Measurements from ENCODE around the gene CAPZB. TPM values are rescaled to one million over a fixed set of nuclear protein-coding genes. Genes with fewer than 3 reads are reported as not detected.

Gene CAPZB
- total RNA-seq, 1 experiment from 2014 or later: 491 TPM

DNA sequence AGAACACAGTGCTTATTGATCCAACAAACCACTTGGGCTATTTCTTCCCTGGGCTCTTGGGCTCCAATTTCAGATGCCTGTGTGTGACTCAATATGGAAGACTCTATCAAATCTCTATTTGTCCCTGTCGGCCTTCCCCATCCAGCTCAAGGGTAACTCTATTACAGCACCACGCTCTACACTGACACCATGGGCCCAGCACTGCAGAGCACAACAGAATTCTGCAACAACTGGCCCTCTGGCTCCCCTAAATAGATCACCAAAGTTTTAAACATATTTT lies 51.7 kb downstream of the CAPZB start:
- in situ Hi-C loops (cut with HindIII; ENCODE audit: low pct_unique_long_range_greater_than_20kb, low sequenced_read_pairs): no loop called here
- H3K9me3 ChIP-seq (ENCODE audit: control insufficient read depth, insufficient read depth, low read depth, low read length): no peaks in the 10 kb centered on the region
- 0 out of 2 replicates have a peak, but pooled peaks cover 9% of the 10 kb centered on the region for H3K36me3 ChIP-seq (ENCODE audit: control insufficient read depth, insufficient read depth, low read length)
- DNase-seq (ENCODE audit: low read depth, low spot score) (no peak), ATAC-seq (no peak)
- ChIA-PET POLR2A (interaction anchor here (0.6 to 0.8 kb wide), 2 partner anchors 9 to 27 kb away, joined by 3 to 13 read pairs; no protein-coding TSS in a partner anchor), CTCF (interaction anchor here (0.6 kb wide), 1 partner anchor 172 kb away, joined by 3 read pairs; no protein-coding TSS in a partner anchor)
- H3K4me3 ChIP-seq (ENCODE audit: low read depth in 2 of 2, low read length in 2 of 2): no peak overlapping the region
- peaks cover 86% of the 10 kb centered on the region for H3K4me1 ChIP-seq (ENCODE audit: control insufficient read depth, insufficient read depth, low read length)
- TF ChIP-seq, protein P1, sequence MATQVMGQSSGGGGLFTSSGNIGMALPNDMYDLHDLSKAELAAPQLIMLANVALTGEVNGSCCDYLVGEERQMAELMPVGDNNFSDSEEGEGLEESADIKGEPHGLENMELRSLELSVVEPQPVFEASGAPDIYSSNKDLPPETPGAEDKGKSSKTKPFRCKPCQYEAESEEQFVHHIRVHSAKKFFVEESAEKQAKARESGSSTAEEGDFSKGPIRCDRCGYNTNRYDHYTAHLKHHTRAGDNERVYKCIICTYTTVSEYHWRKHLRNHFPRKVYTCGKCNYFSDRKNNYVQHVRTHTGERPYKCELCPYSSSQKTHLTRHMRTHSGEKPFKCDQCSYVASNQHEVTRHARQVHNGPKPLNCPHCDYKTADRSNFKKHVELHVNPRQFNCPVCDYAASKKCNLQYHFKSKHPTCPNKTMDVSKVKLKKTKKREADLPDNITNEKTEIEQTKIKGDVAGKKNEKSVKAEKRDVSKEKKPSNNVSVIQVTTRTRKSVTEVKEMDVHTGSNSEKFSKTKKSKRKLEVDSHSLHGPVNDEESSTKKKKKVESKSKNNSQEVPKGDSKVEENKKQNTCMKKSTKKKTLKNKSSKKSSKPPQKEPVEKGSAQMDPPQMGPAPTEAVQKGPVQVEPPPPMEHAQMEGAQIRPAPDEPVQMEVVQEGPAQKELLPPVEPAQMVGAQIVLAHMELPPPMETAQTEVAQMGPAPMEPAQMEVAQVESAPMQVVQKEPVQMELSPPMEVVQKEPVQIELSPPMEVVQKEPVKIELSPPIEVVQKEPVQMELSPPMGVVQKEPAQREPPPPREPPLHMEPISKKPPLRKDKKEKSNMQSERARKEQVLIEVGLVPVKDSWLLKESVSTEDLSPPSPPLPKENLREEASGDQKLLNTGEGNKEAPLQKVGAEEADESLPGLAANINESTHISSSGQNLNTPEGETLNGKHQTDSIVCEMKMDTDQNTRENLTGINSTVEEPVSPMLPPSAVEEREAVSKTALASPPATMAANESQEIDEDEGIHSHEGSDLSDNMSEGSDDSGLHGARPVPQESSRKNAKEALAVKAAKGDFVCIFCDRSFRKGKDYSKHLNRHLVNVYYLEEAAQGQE (IDR thresholded peaks at IDR 0.05; ENCODE audit: insufficient read depth in 1 of 2, low read depth in 2 of 2, low read length in 1 of 2): no peak
- no peak for TF ChIP-seq SIN3A (IDR thresholded peaks at IDR 0.05; ENCODE audit: borderline replicate concordance, insufficient read depth, low read depth, low read length)
- peak overlapping the region; percentile 53 for H3K27ac ChIP-seq (ENCODE audit: low read length)
- no peaks in the 10 kb centered on the region for H3K27me3 ChIP-seq (ENCODE audit: control insufficient read depth, insufficient read depth, low read length)
- intact Hi-C loops (cut with micrococcal nuclease; ENCODE audit: unreplicated experiment): no loop called here
- TSS peak; percentile 2 for BruUV-seq (replicated peaks)

DNA sequence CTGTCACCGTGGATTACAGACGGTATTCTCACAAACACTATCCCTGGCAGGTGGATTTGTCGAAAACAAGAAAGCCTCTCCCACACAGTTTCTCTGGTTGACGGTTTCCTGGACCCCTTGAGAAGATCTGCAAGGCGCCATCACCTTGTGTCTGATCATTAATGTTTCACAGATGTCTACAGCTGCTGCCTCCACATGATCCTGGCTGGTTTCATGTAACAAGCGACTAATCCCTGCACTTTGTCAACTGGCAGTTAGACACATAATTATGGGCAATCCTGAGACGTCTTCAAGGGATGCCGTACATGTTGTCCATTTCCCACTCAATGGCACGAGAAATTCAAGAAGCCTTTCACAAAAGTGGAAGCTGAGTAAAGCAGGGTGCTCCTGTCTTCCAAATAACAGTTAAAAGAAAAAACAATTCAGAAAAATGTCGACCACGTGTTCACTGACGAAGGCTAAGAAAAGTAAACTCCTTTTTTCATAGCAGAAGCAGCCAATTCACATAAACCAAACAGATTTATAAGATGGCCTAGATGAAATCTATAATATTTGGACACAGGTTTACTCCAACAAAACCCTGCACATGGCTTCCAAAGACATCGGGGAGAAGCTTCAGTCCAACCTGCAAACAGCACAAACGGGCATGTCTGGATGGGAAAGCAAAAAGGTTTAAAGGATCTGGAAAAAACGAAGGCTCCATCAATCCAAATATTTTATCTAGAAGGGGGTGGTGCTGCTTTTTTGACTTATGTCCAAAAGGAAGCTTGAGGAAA lies 52.2 kb downstream of the CAPZB start:
- POLR2A ChIA-PET: interaction anchor here (0.6 to 0.8 kb wide), 3 partner anchors 9 to 28 kb away, joined by 3 to 13 read pairs (median 4); no protein-coding TSS in a partner anchor

More for the DNA sequence above, 52.2 kb downstream of the CAPZB start:
- no peak for ATAC-seq
- Histone ChIP-seq H3K27me3 (ENCODE audit: control insufficient read depth, insufficient read depth, low read length) (no peaks in the 10 kb centered on the region), H3K9me3 (ENCODE audit: control insufficient read depth, insufficient read depth, low read depth, low read length) (no peaks in the 10 kb centered on the region), H3K4me1 (ENCODE audit: control insufficient read depth, insufficient read depth, low read length) (peaks cover 85% of the 10 kb centered on the region), H3K27ac (ENCODE audit: low read length) (peak overlapping the region; percentile 52), H3K36me3 (ENCODE audit: control insufficient read depth, insufficient read depth, low read length) (0 out of 2 replicates have a peak, but pooled peaks cover 9% of the 10 kb centered on the region), H3K4me3 (ENCODE audit: low read depth in 2 of 2, low read length in 2 of 2) (no peak overlapping the region)
- CTCF ChIA-PET: interaction anchor here (0.6 kb wide), 1 partner anchor 173 kb away, joined by 3 read pairs; no protein-coding TSS in a partner anchor
- intact Hi-C loops (cut with micrococcal nuclease; ENCODE audit: unreplicated experiment) (no loop called here), in situ Hi-C loops (cut with HindIII; ENCODE audit: low pct_unique_long_range_greater_than_20kb, low sequenced_read_pairs) (no loop called here)
- no TSS peak for BruUV-seq (replicated peaks)
- DNase-seq (ENCODE audit: low read depth, low spot score): no peak
- TF ChIP-seq TCF7L2 (IDR thresholded peaks at IDR 0.05; ENCODE audit: low read depth, low read length): no peak
- TF ChIP-seq, protein P1 (IDR thresholded peaks at IDR 0.05; ENCODE audit: insufficient read depth in 1 of 2, low read depth in 2 of 2, low read length in 1 of 2): no peak
- TF ChIP-seq SIN3A (IDR thresholded peaks at IDR 0.05; ENCODE audit: borderline replicate concordance, insufficient read depth, low read depth, low read length): no peak
- no peak for TF ChIP-seq POLR2AphosphoS5 (IDR thresholded peaks at IDR 0.05; ENCODE audit: low read depth, low read length)
- TF ChIP-seq, protein P2, sequence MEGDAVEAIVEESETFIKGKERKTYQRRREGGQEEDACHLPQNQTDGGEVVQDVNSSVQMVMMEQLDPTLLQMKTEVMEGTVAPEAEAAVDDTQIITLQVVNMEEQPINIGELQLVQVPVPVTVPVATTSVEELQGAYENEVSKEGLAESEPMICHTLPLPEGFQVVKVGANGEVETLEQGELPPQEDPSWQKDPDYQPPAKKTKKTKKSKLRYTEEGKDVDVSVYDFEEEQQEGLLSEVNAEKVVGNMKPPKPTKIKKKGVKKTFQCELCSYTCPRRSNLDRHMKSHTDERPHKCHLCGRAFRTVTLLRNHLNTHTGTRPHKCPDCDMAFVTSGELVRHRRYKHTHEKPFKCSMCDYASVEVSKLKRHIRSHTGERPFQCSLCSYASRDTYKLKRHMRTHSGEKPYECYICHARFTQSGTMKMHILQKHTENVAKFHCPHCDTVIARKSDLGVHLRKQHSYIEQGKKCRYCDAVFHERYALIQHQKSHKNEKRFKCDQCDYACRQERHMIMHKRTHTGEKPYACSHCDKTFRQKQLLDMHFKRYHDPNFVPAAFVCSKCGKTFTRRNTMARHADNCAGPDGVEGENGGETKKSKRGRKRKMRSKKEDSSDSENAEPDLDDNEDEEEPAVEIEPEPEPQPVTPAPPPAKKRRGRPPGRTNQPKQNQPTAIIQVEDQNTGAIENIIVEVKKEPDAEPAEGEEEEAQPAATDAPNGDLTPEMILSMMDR (IDR thresholded peaks at IDR 0.05): no peak
